Measurements from ENCODE around the gene MOGAT2.
"Not testable (repeated sequence)": the region's sequence is repeated elsewhere in the genome, so short reads cannot be mapped to it uniquely, and the experiment has no call there.

DNA sequence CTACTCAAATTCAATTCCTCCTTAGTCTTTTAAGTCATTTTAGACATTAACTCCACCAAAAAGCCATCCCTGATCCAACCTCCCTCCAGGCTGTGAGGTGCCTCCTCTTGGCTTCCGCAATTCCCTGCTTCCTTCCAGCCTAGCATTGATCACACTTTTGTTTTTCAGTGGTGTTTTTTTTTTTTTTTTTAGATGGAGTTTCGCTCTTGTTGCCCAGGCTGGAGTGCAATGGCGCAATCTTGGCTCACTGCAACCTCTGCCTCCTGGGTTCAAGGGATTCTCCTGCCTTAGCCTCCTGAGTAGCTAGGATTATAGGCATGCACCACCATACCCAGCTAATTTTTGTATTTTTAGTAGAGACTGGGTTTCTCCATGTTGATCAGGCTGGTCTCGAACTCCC, 25.5 kb downstream of the MOGAT2 start:
- TF ChIP-seq, protein P1, sequence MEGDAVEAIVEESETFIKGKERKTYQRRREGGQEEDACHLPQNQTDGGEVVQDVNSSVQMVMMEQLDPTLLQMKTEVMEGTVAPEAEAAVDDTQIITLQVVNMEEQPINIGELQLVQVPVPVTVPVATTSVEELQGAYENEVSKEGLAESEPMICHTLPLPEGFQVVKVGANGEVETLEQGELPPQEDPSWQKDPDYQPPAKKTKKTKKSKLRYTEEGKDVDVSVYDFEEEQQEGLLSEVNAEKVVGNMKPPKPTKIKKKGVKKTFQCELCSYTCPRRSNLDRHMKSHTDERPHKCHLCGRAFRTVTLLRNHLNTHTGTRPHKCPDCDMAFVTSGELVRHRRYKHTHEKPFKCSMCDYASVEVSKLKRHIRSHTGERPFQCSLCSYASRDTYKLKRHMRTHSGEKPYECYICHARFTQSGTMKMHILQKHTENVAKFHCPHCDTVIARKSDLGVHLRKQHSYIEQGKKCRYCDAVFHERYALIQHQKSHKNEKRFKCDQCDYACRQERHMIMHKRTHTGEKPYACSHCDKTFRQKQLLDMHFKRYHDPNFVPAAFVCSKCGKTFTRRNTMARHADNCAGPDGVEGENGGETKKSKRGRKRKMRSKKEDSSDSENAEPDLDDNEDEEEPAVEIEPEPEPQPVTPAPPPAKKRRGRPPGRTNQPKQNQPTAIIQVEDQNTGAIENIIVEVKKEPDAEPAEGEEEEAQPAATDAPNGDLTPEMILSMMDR (conservative IDR thresholded peaks at IDR 0.05): not testable (repeated sequence)
- not testable (repeated sequence) for TF ChIP-seq ZFX (IDR thresholded peaks at IDR 0.05)

Measured in C4-2B (cell line).